Ovary (tissue), 9 donors: ENCODE data around the gene ITPKC. TPM values are rescaled to one million over a fixed set of nuclear protein-coding genes. Genes with fewer than 3 reads are reported as not detected.

Source experiments
- DNase-seq, 5 donors: peaks; one replicate each; pipeline ENCODE4 v3.0.0-alpha.2; 2019 to 2020
- H3K27ac ChIP-seq, 2 donors: fragments of 200-600 bp; one replicate each; pipeline versions ENCODE4 v1.5.1 to v1.8.0; 2019 to 2022
- H3K27me3 ChIP-seq: fragments of 200-600 bp; one replicate; pipeline ENCODE4 v1.8.0; 2022
- H3K36me3 ChIP-seq: fragments of 200-600 bp; sonication (generic); one replicate; pipeline ENCODE4 v1.5.1; 2019
- H3K4me1 ChIP-seq: one replicate; pipeline ENCODE4 v1.8.1; 2013; ENCODE audit warnings: mild to moderate bottlenecking, moderate library complexity; ENCODE audit not compliant: insufficient read depth
- H3K4me3 ChIP-seq: fragments of 200-600 bp; sonication (generic); one replicate; pipeline ENCODE4 v1.5.1; 2017
- H3K9me3 ChIP-seq, 2 donors: fragments of 200-600 bp in 1 of 2; sonication (generic) in 1 of 2; one replicate each; pipeline versions ENCODE4 v1.5.1 to v1.8.1; 2013 to 2019; ENCODE audit warnings: mild to moderate bottlenecking in 1 of 2, moderate library complexity in 1 of 2
- CTCF ChIP-seq, 3 donors: fragments of 450-650 bp in 2 of 3; fragments of 200-600 bp in 1 of 3; IDR thresholded peaks; one replicate each; pipeline versions ENCODE4 v1.5.1 to v1.8.0; 2016 to 2022; ENCODE audit warnings: antibody characterized with exemption in 3 of 3, mild to moderate bottlenecking in 1 of 3
- EP300 ChIP-seq: sonication (generic); formaldehyde crosslinking; IDR thresholded peaks from one replicate; pipeline ENCODE4 v1.6.1; 2017; ENCODE audit warnings: antibody characterized with exemption
- POLR2A ChIP-seq: fragments of 450-650 bp; IDR thresholded peaks from one replicate; pipeline ENCODE4 v1.6.1; 2017; ENCODE audit warnings: antibody characterized with exemption, mild to moderate bottlenecking, moderate library complexity
- WGBS, 3 donors: extraction: QIAGEN DNeasy Blood & Tissue Kit in 1 of 3; methylation state at CpG; one replicate each; pipeline versions ENCODE4 v1.1.5 to v1.1.7; 2013 to 2017; 5-methylcytosine and 5-hydroxymethylcytosine counted together
- intact Hi-C, 4 donors: fragments of 100-400 bp; cut with DNase I; formaldehyde crosslinking; loops; one replicate each; pipeline versions ENCODE4 v1.11.0 to v1.15.1; 2022 to 2023
- polyA plus RNA-seq, 2 donors: library from polyadenylated mRNA; stranded (reverse); fragments of 200-250 nt in 1 of 2; fragments of 350-450 nt in 1 of 2; fragmentation: Illumina TruSeq in 1 of 2; extraction: RNeasy Lipid Tissue Mini Kit (QIAGEN cat#74804) in 1 of 2; gene quantifications; one replicate each; pipeline ENCODE4 v1.2.3, GENCODE V29; 2013 to 2014
- total RNA-seq, 7 donors: library from RNA; depleted of rRNA in 2 of 7; stranded (reverse); fragments of >200 nt in 2 of 7; fragmentation: NEBNext Ultra II Directional in 3 of 7; extraction: Animal tissue kit (Norgen Biotek cat#: 25700) in 3 of 7; gene quantifications; one replicate each; pipeline versions ENCODE4 v1.1.0 to v1.2.4, GENCODE V29; 2016 to 2023
- donor health status: DM: no; HTN: no; CAD: no; lungs with moderate emphysema.
- donor health status: DM: no; HTN: no; CAD: no.
- donor health status: Bipolar disorder and iron deficiency.
- donor health status: DM: yes; HTN: yes; CAD: no.
- donor health status: DM: no; HTN: no; CAD: no.
- donor health status: DM: yes; HTN: yes; CAD: no.

ITPKC gene
- total and polyA plus RNA-seq, 9 donors: 6.5 to 117 (median 19.1) TPM

GRCh38 chr19:40693896-40694295 is 23.0 kb upstream of the ITPKC start:
- Histone ChIP-seq H3K9me3 (no peaks in the 10 kb centered on the region), H3K36me3 (no peaks in the 10 kb centered on the region), H3K4me1 (peaks cover 3% of the 10 kb centered on the region), H3K27me3 (no peaks in the 10 kb centered on the region), H3K4me3 (no peak overlapping the region), H3K27ac (no peak overlapping the region)
- WGBS, 3 donors: 84 to 92% (median 87%) methylated on average over 4 of the region's 4 CpGs
- no peak for DNase-seq
- TF ChIP-seq CTCF (IDR thresholded peaks at IDR 0.05): no peak
- TF ChIP-seq POLR2A: no peak
- no peak for TF ChIP-seq EP300
- intact Hi-C loops: no loop called here

- no peak overlapping the region for H3K4me3 ChIP-seq
- H3K27me3 ChIP-seq: no peaks in the 10 kb centered on the region
- TF ChIP-seq EP300: no peak
- H3K27ac ChIP-seq: no peak overlapping the region
- no peaks in the 10 kb centered on the region for H3K36me3 ChIP-seq
- H3K9me3 ChIP-seq: no peaks in the 10 kb centered on the region
- intact Hi-C loops: no loop called here
- no peak for DNase-seq
- H3K4me1 ChIP-seq: peaks cover 3% of the 10 kb centered on the region
- WGBS, 3 donors: 84 to 89% (median 87%) methylated on average over 5 of the region's 5 CpGs
These were observed 21.0 kb upstream of the ITPKC start for GRCh38 chr19:40695881-40696280.

- no peaks in the 10 kb centered on the region for H3K27me3 ChIP-seq
- no peaks in the 10 kb centered on the region for H3K9me3 ChIP-seq
- no peak overlapping the region for H3K4me3 ChIP-seq
- WGBS, 3 donors: 89 to 94% (median 92%) methylated on average over 6 of the region's 6 CpGs
- DNase-seq: no peak
- H3K27ac ChIP-seq: no peak overlapping the region
- TF ChIP-seq CTCF (IDR thresholded peaks at IDR 0.05) (no peak), POLR2A (no peak), EP300 (no peak)
- no peaks in the 10 kb centered on the region for H3K4me1 ChIP-seq
- intact Hi-C loops: no loop called here
- H3K36me3 ChIP-seq: no peaks in the 10 kb centered on the region
These were observed 19.9 kb upstream of the ITPKC start for GRCh38 chr19:40697007-40697406.

GRCh38 chr19:40700083-40700482 is 16.8 kb upstream of the ITPKC start:
- DNase-seq: no peak
- no peaks in the 10 kb centered on the region for H3K36me3 ChIP-seq
- no peaks in the 10 kb centered on the region for H3K9me3 ChIP-seq
- H3K4me1 ChIP-seq: no peaks in the 10 kb centered on the region
- H3K27me3 ChIP-seq: no peaks in the 10 kb centered on the region
- WGBS, 3 donors: 90 to 95% (median 91%) methylated on average over 9 of the region's 9 CpGs
- TF ChIP-seq EP300: no peak
- TF ChIP-seq CTCF (IDR thresholded peaks at IDR 0.05): no peak
- no peak for TF ChIP-seq POLR2A
- H3K27ac ChIP-seq: no peak overlapping the region
- H3K4me3 ChIP-seq: no peak overlapping the region
- intact Hi-C loops: no loop called here

GRCh38 chr19:40701758-40702157 is 15.2 kb upstream of the ITPKC start:
- WGBS, 3 donors: 91 to 98% (median 93%) methylated on average over 6 of the region's 6 CpGs
- no peak for TF ChIP-seq CTCF (IDR thresholded peaks at IDR 0.05)
- TF ChIP-seq POLR2A: no peak
- no peak for TF ChIP-seq EP300
- Histone ChIP-seq H3K27ac (no peak overlapping the region), H3K36me3 (no peaks in the 10 kb centered on the region), H3K27me3 (no peaks in the 10 kb centered on the region), H3K4me1 (no peaks in the 10 kb centered on the region), H3K9me3 (no peaks in the 10 kb centered on the region), H3K4me3 (no peak overlapping the region)
- intact Hi-C loops: no loop called here
- no peak for DNase-seq
